H1 (cell line): ENCODE measurements around the gene URB2. TPM values are rescaled to one million over a fixed set of nuclear protein-coding genes. Genes with fewer than 3 reads are reported as not detected.

Source experiments
- CTCF ChIA-PET: fragments of 300-600 bp; sonication (Branson Sonifier 250); formaldehyde crosslinking; loops from one replicate; lab custom pipeline; 2021; ENCODE audit not compliant: partially characterized antibody; lab: Charles Lee
- POLR2A ChIA-PET: fragments of 300-600 bp; sonication (Branson Sonifier 250); formaldehyde crosslinking; loops from one replicate; lab custom pipeline; 2021; ENCODE audit warnings: inconsistent platforms; ENCODE audit not compliant: partially characterized antibody; lab: Charles Lee
- DNase-seq, 2 experiments: peaks; one replicate each; pipeline versions ENCODE4 v3.0.0 to v3.0.0-alpha.2; 2010 to 2022; ENCODE audit warnings: low spot score in 2 of 2, low read depth in 1 of 2, mixed read lengths in 1 of 2
- FAIRE-seq: peaks from 2 replicates; lab custom pipeline; 2011; peaks lifted over from hg19 to GRCh38; lab: Jason Lieb, UNC
- H2AFZ ChIP-seq: 2 replicates; pipeline ENCODE4 v1.8.1; 2012; ENCODE audit warnings: low read length, inconsistent platforms
- H2AK5ac ChIP-seq: 2 replicates; pipeline ENCODE4 v1.6.1; 2013; ENCODE audit warnings: low read depth, low read length
- H2BK120ac ChIP-seq: replicated peaks from 2 replicates; pipeline ENCODE3; 2013; ENCODE audit warnings: low read depth, low read length, inconsistent platforms
- H2BK12ac ChIP-seq: 2 replicates; pipeline ENCODE4 v1.6.1; 2013; ENCODE audit warnings: low read depth, low read length
- H2BK15ac ChIP-seq: 2 replicates; pipeline ENCODE4 v1.6.1; 2013; ENCODE audit warnings: low read length
- H2BK20ac ChIP-seq: 2 replicates; pipeline ENCODE4 v1.6.1; 2013; ENCODE audit warnings: low read length
- H2BK5ac ChIP-seq: 2 replicates; pipeline ENCODE4 v1.6.1; 2013; ENCODE audit warnings: low read depth, low read length
- H3K14ac ChIP-seq: 2 replicates; pipeline ENCODE4 v1.6.1; 2013; ENCODE audit warnings: inconsistent platforms; ENCODE audit not compliant: insufficient read length
- H3K18ac ChIP-seq: 2 replicates; pipeline ENCODE4 v1.6.1; 2013; ENCODE audit warnings: low read length; ENCODE audit errors: extremely low read depth
- H3K23ac ChIP-seq: 2 replicates; pipeline ENCODE4 v1.6.1; 2013; ENCODE audit warnings: inconsistent platforms; ENCODE audit not compliant: insufficient read length
- H3K23me2 ChIP-seq: 2 replicates; pipeline ENCODE4 v1.6.1; 2013; ENCODE audit warnings: low read depth, low read length
- H3K27ac ChIP-seq: 2 replicates; pipeline ENCODE4 v1.6.1; 2011; ENCODE audit warnings: low read depth, low read length, inconsistent platforms
- H3K27me3 ChIP-seq, 4 experiments: replicated peaks in 1 of 4; 1 replicate in 1 of 4; 2 replicates in 3 of 4; pipeline versions ENCODE4 v1.6.1 to v1.8.1; 2011 to 2013; ENCODE audit warnings: low read length in 3 of 4, mild to moderate bottlenecking in 3 of 4, inconsistent platforms in 2 of 4, mixed read lengths in 2 of 4, moderate library complexity in 1 of 4; ENCODE audit not compliant: control insufficient read depth in 3 of 4, insufficient read depth in 3 of 4; ENCODE audit errors: extremely low read depth in 1 of 4
- H3K36me3 ChIP-seq, 4 experiments: 2 replicates each; pipeline versions ENCODE4 v1.6.1 to v1.8.1; 2011 to 2013; ENCODE audit warnings: mild to moderate bottlenecking in 4 of 4, low read length in 3 of 4, moderate library complexity in 2 of 4, control low read depth in 1 of 4, inconsistent platforms in 1 of 4; ENCODE audit not compliant: insufficient read depth in 4 of 4, control insufficient read depth in 2 of 4
- H3K4ac ChIP-seq: replicated peaks from 2 replicates; pipeline ENCODE3; 2013; ENCODE audit warnings: low read length, low read depth, mixed read lengths, inconsistent platforms; ENCODE audit not compliant: insufficient read length
- H3K4me1 ChIP-seq, 4 experiments: replicated peaks in 1 of 4; 1 replicate in 1 of 4; 2 replicates in 3 of 4; pipeline versions ENCODE4 v1.6.1 to v1.8.1; 2011 to 2013; ENCODE audit warnings: low read length in 3 of 4, inconsistent platforms in 2 of 4, mixed read lengths in 1 of 4; ENCODE audit not compliant: insufficient read depth in 4 of 4, control insufficient read depth in 3 of 4
- H3K4me2 ChIP-seq, 2 experiments: 2 replicates each; pipeline versions ENCODE4 v1.6.1 to v1.8.1; 2011 to 2013; ENCODE audit warnings: low read depth in 2 of 2, low read length in 2 of 2, control low read depth in 1 of 2, inconsistent platforms in 1 of 2, mild to moderate bottlenecking in 1 of 2; ENCODE audit not compliant: insufficient read depth in 1 of 2
- H3K4me3 ChIP-seq, 4 experiments: fragments of 200-600, 300-600 bp in 1 of 4; sonication (generic), shearing (Covaris generic), sonication (Bioruptor Twin) in 1 of 4; 2 replicates each; pipeline versions ENCODE4 v1.5.1 to v1.8.1; 2011 to 2016; ENCODE audit warnings: low read length in 4 of 4, low read depth in 3 of 4, control low read depth in 2 of 4, inconsistent platforms in 2 of 4, mild to moderate bottlenecking in 2 of 4, mixed read lengths in 1 of 4, moderate library complexity in 1 of 4; ENCODE audit not compliant: insufficient read depth in 2 of 4; ENCODE audit errors: extremely low read depth in 1 of 4
- H3K56ac ChIP-seq: replicated peaks from 2 replicates; pipeline ENCODE3; 2013; ENCODE audit warnings: low read depth, mild to moderate bottlenecking, mixed read lengths, low read length, inconsistent platforms; ENCODE audit not compliant: insufficient read length
- H3K79me1 ChIP-seq: 2 replicates; pipeline ENCODE4 v1.6.1; 2013; ENCODE audit warnings: low read depth, low read length, control low read depth
- H3K79me2 ChIP-seq, 2 experiments: 2 replicates each; pipeline versions ENCODE4 v1.6.1 to v1.8.1; 2012 to 2013; ENCODE audit warnings: low read length in 2 of 2, mild to moderate bottlenecking in 2 of 2, inconsistent platforms in 1 of 2; ENCODE audit not compliant: insufficient read depth in 2 of 2, control insufficient read depth in 1 of 2
- H3K9ac ChIP-seq, 4 experiments: replicated peaks in 1 of 4; 1 replicate in 1 of 4; 2 replicates in 3 of 4; pipeline versions ENCODE4 v1.6.1 to v1.8.1; 2011 to 2013; ENCODE audit warnings: low read depth in 3 of 4, low read length in 3 of 4, control low read depth in 2 of 4, mild to moderate bottlenecking in 2 of 4, moderate library complexity in 2 of 4, inconsistent platforms in 1 of 4; ENCODE audit errors: extremely low read depth in 1 of 4
- H3K9me3 ChIP-seq, 2 experiments: 2 replicates each; pipeline versions ENCODE4 v1.6.1 to v1.8.1; 2012 to 2013; ENCODE audit warnings: mild to moderate bottlenecking in 2 of 2, moderate library complexity in 2 of 2, control low read depth in 1 of 2, inconsistent platforms in 1 of 2, low read depth in 1 of 2, low read length in 1 of 2, mixed read lengths in 1 of 2; ENCODE audit not compliant: insufficient read depth in 2 of 2
- H4K20me1 ChIP-seq, 2 experiments: replicated peaks in 1 of 2; 2 replicates each; pipeline versions ENCODE3 to v1.8.1; 2011 to 2013; ENCODE audit warnings: inconsistent platforms in 2 of 2, low read length in 2 of 2, mild to moderate bottlenecking in 1 of 2; ENCODE audit not compliant: insufficient read depth in 2 of 2, control insufficient read depth in 1 of 2
- H4K5ac ChIP-seq: 2 replicates; pipeline ENCODE4 v1.6.1; 2013; ENCODE audit warnings: low read length, low read depth, mixed read lengths, inconsistent platforms; ENCODE audit not compliant: insufficient read length
- H4K8ac ChIP-seq: 2 replicates; pipeline ENCODE4 v1.8.0; 2013; ENCODE audit warnings: mild to moderate bottlenecking, moderate library complexity, low read length, inconsistent platforms; ENCODE audit not compliant: insufficient read depth; ENCODE audit errors: extremely low read depth
- H4K91ac ChIP-seq: replicated peaks from 2 replicates; pipeline ENCODE3; 2013; ENCODE audit warnings: low read length, mixed read lengths, inconsistent platforms; ENCODE audit not compliant: insufficient read length
- BCL11A ChIP-seq, 2 experiments: IDR thresholded peaks; one replicate each; pipeline ENCODE4 v1.6.1; 2011; ENCODE audit warnings: low read depth in 2 of 2, low read length in 2 of 2, mild to moderate bottlenecking in 2 of 2
- CREB1 ChIP-seq: IDR thresholded peaks from 2 replicates; pipeline ENCODE4 v1.6.1; 2012; ENCODE audit warnings: inconsistent platforms
- HDAC6 ChIP-seq: IDR thresholded peaks from one replicate; pipeline ENCODE4 v1.7.1; 2012; ENCODE audit warnings: low read depth, mild to moderate bottlenecking, inconsistent platforms, low read length, moderate library complexity
- KDM4A ChIP-seq: IDR thresholded peaks from one replicate; pipeline ENCODE4 v1.7.1; 2012; ENCODE audit warnings: low read depth, mild to moderate bottlenecking, moderate library complexity, low read length, inconsistent platforms; ENCODE audit not compliant: severe bottlenecking
- SAP30 ChIP-seq: fragments of 300-600 bp; sonication (generic); IDR thresholded peaks from 2 replicates; pipeline ENCODE4 v1.7.1; 2012; ENCODE audit warnings: low read length, moderate library complexity, mild to moderate bottlenecking, inconsistent platforms; ENCODE audit not compliant: insufficient read depth, insufficient replicate concordance
- SIRT6 ChIP-seq: IDR thresholded peaks from one replicate; pipeline ENCODE4 v1.7.1; 2012; ENCODE audit warnings: low read length, inconsistent platforms
- SP1 ChIP-seq: IDR thresholded peaks from 2 replicates; pipeline ENCODE4 v1.6.1; 2011; ENCODE audit warnings: low read depth, low read length
- SP2 ChIP-seq: IDR thresholded peaks from 2 replicates; pipeline ENCODE4 v1.6.1; 2012; ENCODE audit warnings: mild to moderate bottlenecking, low read length, inconsistent platforms
- SRF ChIP-seq: IDR thresholded peaks from 2 replicates; pipeline ENCODE4 v1.6.1; 2011; ENCODE audit warnings: mild to moderate bottlenecking, low read depth, low read length, moderate library complexity
- WGBS, 2 experiments: shearing (Covaris generic) in 1 of 2; methylation state at CpG; one replicate each; pipeline versions ENCODE4 v1.1.6 to v1.1.7; 2013 to 2015; ENCODE audit warnings: low lambda C conversion rate in 2 of 2, mixed read lengths in 2 of 2, inconsistent platforms in 1 of 2, low coverage in 1 of 2, missing lambda C conversion rate in 1 of 2; ENCODE audit not compliant: insufficient replicate concordance in 2 of 2, insufficient coverage in 1 of 2, insufficient read length in 1 of 2; ENCODE audit errors: extremely low coverage in 1 of 2, missing lambda C conversion rate in 1 of 2; 5-methylcytosine and 5-hydroxymethylcytosine counted together
- polyA plus RNA-seq, 7 experiments: library from polyadenylated mRNA; depleted of rRNA in 3 of 7; stranded (reverse) in 5 of 7; unstranded in 2 of 7; fragments of >200 nt in 5 of 7; fragments of 200-250 nt in 2 of 7; gene quantifications; 1 replicate in 5 of 7; 2 replicates in 1 of 7; 4 replicates in 1 of 7; pipeline versions ENCODE4 v1.2.1 to v1.2.3, GENCODE V29; 2011 to 2013; ENCODE audit warnings: missing spikeins in 2 of 7, mixed read lengths in 2 of 7
- total RNA-seq: library from RNA; stranded (reverse); fragmentation: NEBNext Ultra II Directional; extraction: Animal tissue kit (Norgen Biotek cat#: 25700); gene quantifications from 2 replicates; pipeline ENCODE4 v1.2.1, GENCODE V29; 2021

URB2 gene
- total and polyA plus RNA-seq, 2 of the 8 experiments (the other 6 are each of a cell fraction or from before 2014, with no cell fraction given): 13.7 to 33.0 TPM

- H4K20me1 ChIP-seq: no peaks in the 10 kb centered on the region
- no peaks in the 10 kb centered on the region for H3K4me1 ChIP-seq
- H2BK120ac ChIP-seq: no peak overlapping the region
- no peak overlapping the region for H2BK20ac ChIP-seq
- no peak overlapping the region for H3K23ac ChIP-seq
- H2AFZ ChIP-seq: no peak overlapping the region
- H2AK5ac ChIP-seq: no peak overlapping the region
- H3K36me3 ChIP-seq: peaks cover 0 to 5% (median 2%) of the 10 kb centered on the region in 4 experiments; a peak in 4 of 8 replicates
- H2BK15ac ChIP-seq: no peak overlapping the region
- no peak overlapping the region for H3K14ac ChIP-seq
- ChIA-PET POLR2A (no interaction called here), CTCF (interaction anchor here (1.0 to 1.6 kb wide), 5 partner anchors 107 to 642 kb away, joined by 3 to 4 read pairs (median 3); no protein-coding TSS in a partner anchor)
- no peak overlapping the region for H3K18ac ChIP-seq
- H3K79me2 ChIP-seq: no peaks in the 10 kb centered on the region
- no peaks in the 10 kb centered on the region for H3K27me3 ChIP-seq
- TF ChIP-seq CREB1: no peak
- TF ChIP-seq SP1: no peak
- no peak for TF ChIP-seq SAP30
- TF ChIP-seq SIRT6: no peak
- TF ChIP-seq SP2: no peak
- no peak for TF ChIP-seq KDM4A
- no peak for TF ChIP-seq HDAC6
- TF ChIP-seq SRF: no peak
- no peak for TF ChIP-seq BCL11A (IDR thresholded peaks at IDR 0.05; ENCODE audit: low read depth in 2 of 2, low read length in 2 of 2)
- TF ChIP-seq, all 59 proteins: peak for 0
- no peak overlapping the region for H3K27ac ChIP-seq
- no peaks in the 10 kb centered on the region for H3K79me1 ChIP-seq
- WGBS, 2 experiments: 98% methylated on average over 4 of the region's 4 CpGs; no CpG with 5 or more reads in 1 of the 2 experiments
- no peak overlapping the region for H3K4ac ChIP-seq
- H3K23me2 ChIP-seq: no peaks in the 10 kb centered on the region; the same call in 1 of the 2 replicates
- no peak overlapping the region for H3K56ac ChIP-seq
- no peak overlapping the region for H4K5ac ChIP-seq
- H3K9ac ChIP-seq: no peak overlapping the region
- FAIRE-seq (no peak), DNase-seq (no peak)
- no peaks in the 10 kb centered on the region for H3K9me3 ChIP-seq
- no peak overlapping the region for H2BK12ac ChIP-seq
- H4K91ac ChIP-seq: no peak overlapping the region
- no peak overlapping the region for H4K8ac ChIP-seq
- no peak overlapping the region for H3K4me3 ChIP-seq
- no peak overlapping the region for H2BK5ac ChIP-seq
- H3K4me2 ChIP-seq: no peak overlapping the region
Measured at GRCh38 chr1:229666585-229666984, 40.5 kb downstream of the URB2 start.
